Tibial artery (tissue), 4 donors: Measurements from ENCODE around the gene ANGEL1.

ENCODE experiments used
- DNase-seq, 2 donors: peaks; one replicate each; pipeline ENCODE4 v3.0.0-alpha.2; 2019
- H3K27ac ChIP-seq, 2 donors: fragments of 200-600 bp; sonication (generic) in 1 of 2; 1 replicate in 1 of 2; 2 replicates in 1 of 2; pipeline ENCODE4 v1.5.1; 2018 to 2019; ENCODE audit warnings: mild to moderate bottlenecking in 1 of 2
- H3K27me3 ChIP-seq, 2 donors: fragments of 200-600 bp; sonication (generic) in 1 of 2; one replicate each; pipeline versions ENCODE4 v1.5.1 to v1.6.0; 2016 to 2019
- H3K36me3 ChIP-seq, 3 donors: fragments of 200-600 bp; sonication (generic) in 2 of 3; one replicate each; pipeline ENCODE4 v1.5.1; 2016 to 2019; ENCODE audit warnings: mild to moderate bottlenecking in 2 of 3
- H3K4me1 ChIP-seq, 4 donors: fragments of 200-600 bp; sonication (generic) in 2 of 4; 1 replicate in 3 of 4; 2 replicates in 1 of 4; pipeline ENCODE4 v1.5.1; 2016 to 2019
- H3K4me3 ChIP-seq, 2 donors: fragments of 200-600 bp; sonication (generic) in 1 of 2; 1 replicate in 1 of 2; 2 replicates in 1 of 2; pipeline ENCODE4 v1.5.1; 2018 to 2019; ENCODE audit warnings: mild to moderate bottlenecking in 2 of 2
- H3K9me3 ChIP-seq, 3 donors: fragments of 200-600 bp; sonication (generic) in 1 of 3; one replicate each; pipeline ENCODE4 v1.5.1; 2016 to 2019
- intact Hi-C: fragments of 100-400 bp; cut with DNase I; formaldehyde crosslinking; loops from one replicate; pipeline ENCODE4 v1.15.0; 2023; ENCODE audit warnings: low total_unique reads
- TF ChIP-seq, protein P1 (sequence below), 2 experiments: fragments of 200-600 bp in 1 of 2; fragments of 450-650 bp in 1 of 2; IDR thresholded peaks; one replicate each; pipeline ENCODE4 v1.5.1; 2017 to 2019; ENCODE audit warnings: antibody characterized with exemption in 2 of 2, mild to moderate bottlenecking in 1 of 2, moderate library complexity in 1 of 2

The ANGEL1 gene

DNA sequence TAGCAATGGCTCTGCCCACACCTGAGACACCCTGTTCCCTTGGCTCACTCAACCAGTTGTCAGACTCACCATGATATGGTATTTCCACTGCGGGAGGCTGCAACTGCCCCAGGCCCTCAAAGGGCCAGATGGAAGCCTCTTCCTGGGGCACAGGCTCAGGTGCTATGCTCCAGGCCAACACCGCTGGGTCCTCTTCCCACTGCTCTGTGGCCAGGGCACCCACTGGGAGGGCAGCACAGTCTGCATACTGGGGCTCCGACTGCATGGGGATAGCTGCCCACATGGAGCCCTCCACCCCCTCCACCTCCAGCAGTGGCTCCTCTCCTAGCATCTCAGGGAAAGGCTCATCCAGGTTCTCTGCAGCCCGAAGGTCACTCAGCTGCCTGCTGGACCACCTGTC lies 3.7 kb downstream of the ANGEL1 start:
- Histone ChIP-seq H3K27me3 (no peaks in the 10 kb centered on the region), H3K4me3 (no peak overlapping the region), H3K4me1 (peaks cover 0 to 21% (median 9%) of the 10 kb centered on the region in 4 donors), H3K27ac (no peak overlapping the region), H3K36me3 (peaks cover 31 to 54% (median 49%) of the 10 kb centered on the region in 3 donors), H3K9me3 (no peaks in the 10 kb centered on the region)
- TF ChIP-seq, protein P1, sequence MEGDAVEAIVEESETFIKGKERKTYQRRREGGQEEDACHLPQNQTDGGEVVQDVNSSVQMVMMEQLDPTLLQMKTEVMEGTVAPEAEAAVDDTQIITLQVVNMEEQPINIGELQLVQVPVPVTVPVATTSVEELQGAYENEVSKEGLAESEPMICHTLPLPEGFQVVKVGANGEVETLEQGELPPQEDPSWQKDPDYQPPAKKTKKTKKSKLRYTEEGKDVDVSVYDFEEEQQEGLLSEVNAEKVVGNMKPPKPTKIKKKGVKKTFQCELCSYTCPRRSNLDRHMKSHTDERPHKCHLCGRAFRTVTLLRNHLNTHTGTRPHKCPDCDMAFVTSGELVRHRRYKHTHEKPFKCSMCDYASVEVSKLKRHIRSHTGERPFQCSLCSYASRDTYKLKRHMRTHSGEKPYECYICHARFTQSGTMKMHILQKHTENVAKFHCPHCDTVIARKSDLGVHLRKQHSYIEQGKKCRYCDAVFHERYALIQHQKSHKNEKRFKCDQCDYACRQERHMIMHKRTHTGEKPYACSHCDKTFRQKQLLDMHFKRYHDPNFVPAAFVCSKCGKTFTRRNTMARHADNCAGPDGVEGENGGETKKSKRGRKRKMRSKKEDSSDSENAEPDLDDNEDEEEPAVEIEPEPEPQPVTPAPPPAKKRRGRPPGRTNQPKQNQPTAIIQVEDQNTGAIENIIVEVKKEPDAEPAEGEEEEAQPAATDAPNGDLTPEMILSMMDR (IDR thresholded peaks at IDR 0.05) = no peak
- no peak for DNase-seq
- intact Hi-C loops = no loop called here

DNA sequence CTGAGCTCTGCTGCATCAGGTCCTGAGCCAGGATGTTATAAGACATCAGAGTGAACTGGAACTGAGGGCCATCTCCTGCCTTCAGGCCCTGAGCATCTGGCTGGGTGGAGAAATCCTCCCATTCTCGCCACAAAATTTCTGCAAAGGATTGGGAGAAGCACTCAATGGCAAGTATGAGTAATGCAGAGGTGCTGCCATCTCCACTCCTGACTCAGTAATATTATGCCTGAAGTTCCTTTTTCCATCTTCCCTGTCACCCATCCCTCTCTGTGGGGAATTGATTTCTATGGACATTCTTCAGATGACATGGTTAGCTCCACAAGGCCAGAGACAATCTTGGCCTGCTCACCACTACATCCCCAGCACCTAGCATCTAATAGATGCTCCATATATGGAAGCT lies 4.7 kb downstream of the ANGEL1 start:
- H3K36me3 ChIP-seq = peaks cover 41 to 63% (median 59%) of the 10 kb centered on the region in 3 donors
- TF ChIP-seq, protein P1 (IDR thresholded peaks at IDR 0.05) = no peak
- intact Hi-C loops = no loop called here

DNA sequence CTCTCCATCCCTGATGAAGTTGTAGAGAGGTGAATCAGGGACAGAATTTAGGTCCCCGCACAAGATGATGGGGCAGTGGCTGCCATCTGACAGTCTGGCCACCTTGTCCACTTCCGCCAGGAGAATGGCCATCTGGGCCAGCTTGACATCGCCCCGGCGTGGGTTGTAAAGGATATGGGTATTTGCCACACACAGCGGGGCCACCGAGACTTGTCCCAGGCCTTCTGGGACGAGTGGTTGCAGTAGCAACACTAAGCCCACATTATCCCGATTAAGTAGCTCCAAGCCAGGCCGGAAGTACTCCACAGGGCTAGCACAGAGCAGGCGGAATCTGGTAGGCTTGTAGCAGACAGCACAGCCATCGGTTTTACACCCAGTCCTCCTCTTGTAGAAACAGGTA lies 6.2 kb downstream of the ANGEL1 start:
- Histone ChIP-seq H3K36me3 (peaks cover 51 to 79% (median 74%) of the 10 kb centered on the region in 3 donors), H3K9me3 (no peaks in the 10 kb centered on the region), H3K4me1 (peaks cover 0 to 16% (median 5%) of the 10 kb centered on the region in 4 donors), H3K4me3 (no peak overlapping the region), H3K27ac (no peak overlapping the region), H3K27me3 (no peaks in the 10 kb centered on the region)
- intact Hi-C loops = no loop called here
- TF ChIP-seq, protein P1 (IDR thresholded peaks at IDR 0.05) = no peak
- no peak for DNase-seq

More for the DNA sequence above, 4.7 kb downstream of the ANGEL1 start:
- H3K27me3 ChIP-seq = no peaks in the 10 kb centered on the region
- H3K9me3 ChIP-seq = no peaks in the 10 kb centered on the region
- no peak overlapping the region for H3K27ac ChIP-seq
- no peak for DNase-seq
- H3K4me3 ChIP-seq = no peak overlapping the region
- H3K4me1 ChIP-seq = peaks cover 0 to 21% (median 9%) of the 10 kb centered on the region in 4 donors

DNA sequence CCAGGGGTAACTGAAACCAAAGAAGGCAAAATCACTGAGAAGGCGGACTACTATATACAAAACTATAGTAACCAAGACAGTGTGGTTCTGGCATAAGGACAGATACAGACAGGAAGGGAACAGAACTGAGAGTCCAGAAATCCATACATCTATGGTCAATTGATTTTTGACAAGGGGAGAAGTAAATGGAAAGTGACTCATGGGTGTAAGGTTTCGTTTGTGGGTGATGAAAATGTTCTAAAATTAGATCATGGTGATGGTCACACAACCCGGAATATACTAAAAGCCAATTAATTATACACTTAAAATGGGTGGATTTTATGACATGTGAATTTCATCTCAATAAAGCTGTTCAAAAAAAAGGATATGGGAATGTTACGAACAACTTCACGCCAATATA lies 18.7 kb downstream of the ANGEL1 start:
- TF ChIP-seq, protein P1 (IDR thresholded peaks at IDR 0.05) = no peak
- H3K36me3 ChIP-seq = peaks cover 46 to 68% (median 51%) of the 10 kb centered on the region in 3 donors
- H3K27me3 ChIP-seq = no peaks in the 10 kb centered on the region
- intact Hi-C loops = no loop called here
- H3K4me3 ChIP-seq = no peak overlapping the region
- no peak overlapping the region for H3K27ac ChIP-seq
- H3K4me1 ChIP-seq = no peaks in the 10 kb centered on the region
- H3K9me3 ChIP-seq = no peaks in the 10 kb centered on the region
- DNase-seq = no peak

DNA sequence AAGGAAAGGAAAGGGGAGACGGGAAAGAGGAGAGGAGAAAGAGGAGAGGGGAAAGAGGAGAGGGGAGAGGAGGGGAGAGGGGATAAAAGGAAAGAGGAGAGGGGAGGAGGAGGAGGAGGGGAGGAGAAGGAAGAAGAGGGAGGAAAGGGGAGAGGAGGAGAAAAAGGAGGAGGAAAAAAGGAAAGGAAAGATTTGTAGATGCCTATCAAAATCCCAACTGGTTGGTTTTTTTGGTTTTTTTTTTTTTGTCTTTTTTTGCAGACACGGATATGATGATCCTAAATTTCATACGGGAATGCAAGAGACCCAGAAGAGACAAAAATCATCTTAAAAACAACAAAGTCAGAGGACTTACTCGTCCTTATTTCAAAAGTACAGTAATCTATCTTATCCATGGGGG lies 19.4 kb downstream of the ANGEL1 start:
- peaks cover 51 to 68% (median 51%) of the 10 kb centered on the region in 3 donors for H3K36me3 ChIP-seq
- no peak overlapping the region for H3K27ac ChIP-seq
- intact Hi-C loops = no loop called here
- no peak overlapping the region for H3K4me3 ChIP-seq
- TF ChIP-seq, protein P1 (IDR thresholded peaks at IDR 0.05) = no peak
- H3K9me3 ChIP-seq = no peaks in the 10 kb centered on the region
- no peaks in the 10 kb centered on the region for H3K4me1 ChIP-seq
- no peak for DNase-seq
- no peaks in the 10 kb centered on the region for H3K27me3 ChIP-seq

DNA sequence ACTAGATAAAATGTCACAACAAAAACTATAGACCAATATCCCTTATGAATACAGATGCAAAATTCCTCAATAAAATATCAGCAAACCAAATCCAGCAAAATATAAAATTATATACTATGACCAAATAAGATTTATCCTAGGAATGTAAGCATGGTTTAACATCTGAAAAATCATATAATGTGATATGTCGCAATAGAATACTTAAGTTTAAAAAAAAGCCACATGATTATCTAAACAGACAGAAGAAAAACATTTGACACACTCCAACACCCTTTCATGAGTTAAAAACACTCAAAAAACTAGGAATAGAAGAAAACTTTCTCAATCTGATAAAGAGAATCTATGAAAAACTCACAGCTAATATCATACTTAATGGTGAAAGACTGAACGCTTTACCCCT lies 20.3 kb downstream of the ANGEL1 start:
- Histone ChIP-seq H3K4me3 (no peak overlapping the region), H3K4me1 (no peaks in the 10 kb centered on the region), H3K27ac (no peak overlapping the region), H3K27me3 (no peaks in the 10 kb centered on the region), H3K36me3 (peaks cover 43 to 68% (median 51%) of the 10 kb centered on the region in 3 donors), H3K9me3 (no peaks in the 10 kb centered on the region)
- TF ChIP-seq, protein P1 (IDR thresholded peaks at IDR 0.05) = no peak
- no peak for DNase-seq
- intact Hi-C loops = no loop called here
